Activated naive CD4-positive, alpha-beta T cell treated with anti-CD3 and anti-CD28 coated beads, Interleukin-2, amount 50 U/mL, for 24 hours (primary cell): ENCODE measurements around the gene NKX2-2.

Experiments used
- H3K27ac Mint-ChIP-seq: one replicate; pipeline ENCODE4 v1.8.0; 2021; ENCODE audit warnings: mild to moderate bottlenecking, mixed read lengths
- H3K27me3 Mint-ChIP-seq: one replicate; pipeline ENCODE4 v1.8.0; 2021; ENCODE audit warnings: mixed read lengths
- H3K36me3 Mint-ChIP-seq: one replicate; pipeline ENCODE4 v1.8.0; 2021; ENCODE audit warnings: mixed read lengths
- H3K4me1 Mint-ChIP-seq: one replicate; pipeline ENCODE4 v1.8.0; 2021; ENCODE audit warnings: mixed read lengths
- H3K4me3 Mint-ChIP-seq: one replicate; pipeline ENCODE4 v1.8.0; 2021; ENCODE audit warnings: mild to moderate bottlenecking, mixed read lengths
- H3K9me3 Mint-ChIP-seq: one replicate; pipeline ENCODE4 v1.8.0; 2021; ENCODE audit warnings: mixed read lengths

NKX2-2 gene

DNA sequence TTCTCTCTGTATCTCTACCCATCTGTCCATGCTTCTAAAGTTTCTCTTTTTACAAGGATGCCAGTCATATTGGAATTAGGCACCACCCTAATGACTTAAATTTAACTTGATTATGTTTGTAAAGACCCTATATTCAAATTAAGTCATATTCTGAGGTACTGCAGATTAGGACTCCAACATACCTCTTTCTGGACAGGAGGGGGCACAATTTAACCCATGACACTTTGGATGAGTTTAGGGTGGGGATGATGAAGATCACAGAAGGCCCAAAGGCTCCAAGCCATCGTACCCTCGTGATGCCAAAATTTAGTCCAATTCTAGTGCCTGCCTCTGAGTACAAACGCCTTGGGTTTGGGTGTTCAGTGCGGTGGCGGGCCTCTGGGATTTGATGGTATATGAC, 15.0 kb upstream of the NKX2-2 start:
- no peak overlapping the region for H3K4me3 Mint-ChIP-seq

GRCh38 chr20:21527908-21528307, 14.0 kb upstream of the NKX2-2 start:
- no peaks in the 10 kb centered on the region for H3K36me3 Mint-ChIP-seq
- H3K4me3 Mint-ChIP-seq, result no peak overlapping the region
- H3K9me3 Mint-ChIP-seq, result no peaks in the 10 kb centered on the region
- H3K27ac Mint-ChIP-seq, result no peak overlapping the region
- H3K4me1 Mint-ChIP-seq, result peaks cover 16% of the 10 kb centered on the region
- peaks cover 43% of the 10 kb centered on the region for H3K27me3 Mint-ChIP-seq

More for the DNA sequence above, 15.0 kb upstream of the NKX2-2 start:
- Mint-ChIP-seq H3K27ac (no peak overlapping the region), H3K9me3 (no peaks in the 10 kb centered on the region), H3K36me3 (no peaks in the 10 kb centered on the region), H3K4me1 (peaks cover 7% of the 10 kb centered on the region), H3K27me3 (peaks cover 35% of the 10 kb centered on the region)

GRCh38 chr20:21526776-21527175, 12.9 kb upstream of the NKX2-2 start:
- Mint-ChIP-seq H3K36me3 (no peaks in the 10 kb centered on the region), H3K27me3 (peaks cover 42% of the 10 kb centered on the region), H3K4me3 (no peak overlapping the region), H3K9me3 (no peaks in the 10 kb centered on the region), H3K4me1 (peaks cover 18% of the 10 kb centered on the region), H3K27ac (no peak overlapping the region)

GRCh38 chr20:21523895-21524294, 10.0 kb upstream of the NKX2-2 start:
- Mint-ChIP-seq H3K27ac (peak overlapping the region; percentile 38), H3K4me3 (no peak overlapping the region), H3K27me3 (peaks cover 62% of the 10 kb centered on the region), H3K4me1 (peaks cover 30% of the 10 kb centered on the region), H3K9me3 (no peaks in the 10 kb centered on the region), H3K36me3 (no peaks in the 10 kb centered on the region)

DNA sequence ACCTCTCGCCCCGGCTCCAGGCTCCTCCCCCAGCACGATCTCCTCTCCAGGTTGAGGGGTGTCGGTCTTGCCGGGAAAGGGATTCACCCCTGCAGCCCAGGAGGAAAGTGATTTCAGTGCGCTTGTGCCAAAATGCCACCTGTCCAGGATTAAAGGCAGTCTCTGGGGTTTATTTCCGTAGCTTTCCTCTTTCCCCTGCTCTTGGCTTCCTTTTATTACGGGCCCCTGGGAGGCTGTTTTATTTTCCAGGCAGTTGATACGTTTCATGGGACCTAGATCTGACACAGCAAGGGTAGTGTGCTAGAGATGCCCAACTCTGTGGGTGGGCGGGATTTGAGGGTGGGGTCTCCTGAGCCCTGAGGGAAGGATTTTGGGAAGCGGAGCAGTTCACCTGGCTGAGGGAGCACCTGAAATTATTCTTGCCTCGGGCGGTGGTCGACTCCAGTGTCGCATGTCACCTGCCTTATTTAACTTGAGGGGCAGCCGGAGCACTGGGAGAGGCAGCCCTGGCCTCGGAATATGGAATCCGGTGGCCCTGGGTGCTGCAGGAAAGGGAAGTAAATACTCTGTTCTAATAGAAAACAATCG, 9.5 kb upstream of the NKX2-2 start:
- peaks cover 31% of the 10 kb centered on the region for H3K4me1 Mint-ChIP-seq
- H3K36me3 Mint-ChIP-seq, result no peaks in the 10 kb centered on the region
- H3K27ac Mint-ChIP-seq, result no peak overlapping the region
- peak overlapping the region; percentile 40 for H3K4me3 Mint-ChIP-seq
- H3K27me3 Mint-ChIP-seq, result peaks cover 62% of the 10 kb centered on the region
- no peaks in the 10 kb centered on the region for H3K9me3 Mint-ChIP-seq

DNA sequence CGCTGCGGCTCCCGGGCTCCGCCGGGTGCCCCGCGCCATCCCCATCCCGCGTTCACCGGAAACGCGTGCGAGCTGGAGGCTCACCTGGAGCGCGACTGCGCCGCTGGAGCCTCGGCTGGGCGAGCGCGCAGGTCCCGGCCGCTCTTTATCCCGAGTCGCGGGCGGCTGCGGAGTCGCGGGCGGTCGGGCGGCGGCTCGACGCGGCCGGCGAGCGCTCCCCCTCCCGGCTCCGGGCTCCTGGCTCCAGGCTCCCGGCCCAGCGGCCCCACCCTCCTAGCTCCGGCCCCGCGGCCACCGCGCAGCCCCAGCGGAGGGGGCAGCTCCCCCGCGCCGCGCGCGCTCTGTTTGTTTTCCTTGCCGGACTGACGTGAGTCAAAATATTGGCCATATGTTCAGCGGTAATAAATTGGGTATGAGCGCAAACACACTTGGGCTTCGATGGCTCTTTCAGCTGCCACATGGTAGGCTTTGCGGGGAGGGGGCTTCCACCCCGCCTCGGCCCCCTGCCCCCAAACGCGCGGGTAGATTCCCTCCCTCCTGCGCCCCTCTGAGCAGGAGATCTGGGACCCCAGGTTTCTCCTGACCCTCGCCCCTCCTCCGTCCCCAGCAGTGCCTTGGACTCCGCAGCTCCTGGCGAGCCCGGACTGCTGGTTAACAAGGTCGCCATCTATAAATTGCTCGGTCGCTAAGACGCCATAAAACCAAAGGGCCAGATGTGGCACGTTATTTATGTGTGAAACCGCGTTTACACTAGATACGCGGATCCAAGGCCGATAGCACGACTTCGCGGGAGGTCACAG, 8.8 kb upstream of the NKX2-2 start:
- Mint-ChIP-seq H3K4me1 (peaks cover 38% of the 10 kb centered on the region), H3K27ac (no peak overlapping the region), H3K36me3 (no peaks in the 10 kb centered on the region), H3K9me3 (no peaks in the 10 kb centered on the region), H3K27me3 (peaks cover 68% of the 10 kb centered on the region), H3K4me3 (peak overlapping the region; percentile 40)

- H3K4me1 Mint-ChIP-seq, result peaks cover 44% of the 10 kb centered on the region
- H3K27me3 Mint-ChIP-seq, result peaks cover 72% of the 10 kb centered on the region
- no peaks in the 10 kb centered on the region for H3K9me3 Mint-ChIP-seq
- H3K36me3 Mint-ChIP-seq, result no peaks in the 10 kb centered on the region
- no peak overlapping the region for H3K4me3 Mint-ChIP-seq
- H3K27ac Mint-ChIP-seq, result peak overlapping the region; percentile 41
Measured at GRCh38 chr20:21521596-21522480, 8.0 kb upstream of the NKX2-2 start.

DNA sequence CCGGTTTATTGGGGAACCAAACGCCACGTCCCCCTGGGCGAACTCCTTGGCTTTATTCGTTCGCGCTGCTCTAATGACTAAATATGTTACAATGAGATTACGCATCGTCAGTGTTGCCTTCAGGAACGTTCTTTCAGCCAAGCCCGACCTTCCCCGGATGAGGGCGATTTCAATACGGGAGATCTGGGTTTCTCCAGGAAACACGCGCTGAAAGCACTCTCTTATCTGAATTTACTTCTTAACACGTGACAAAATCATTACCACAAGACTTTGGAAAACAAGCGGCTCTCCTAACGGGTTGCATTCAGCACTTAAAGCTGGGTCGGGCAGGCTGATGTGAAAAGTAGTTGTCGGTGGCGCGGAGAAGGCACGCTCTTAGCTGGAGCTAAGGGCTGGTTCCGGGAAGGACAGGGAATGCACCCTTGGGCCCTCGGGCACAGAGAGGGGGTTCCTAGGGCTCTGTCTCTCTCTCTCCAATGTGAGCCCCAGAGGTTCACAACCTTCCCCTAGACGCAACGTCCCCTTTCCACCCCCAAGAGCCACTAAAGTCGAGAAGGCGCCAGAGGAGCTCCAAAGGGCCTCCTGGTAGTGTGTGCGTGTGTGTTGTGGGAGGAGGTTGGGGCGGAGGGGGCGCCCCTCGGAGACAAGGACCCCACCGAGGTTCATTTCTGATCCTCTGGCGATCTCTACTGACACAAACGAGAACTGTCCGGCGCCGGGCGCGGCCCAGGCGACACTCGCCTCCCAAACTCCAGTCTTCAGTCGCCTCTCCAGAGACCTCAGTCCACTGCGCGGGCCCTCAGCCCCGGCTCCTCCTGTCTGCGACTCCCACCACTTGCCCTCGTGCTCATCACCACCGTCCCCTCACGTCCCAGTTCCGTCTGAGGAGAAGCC, 7.1 kb upstream of the NKX2-2 start:
- peaks cover 74% of the 10 kb centered on the region for H3K27me3 Mint-ChIP-seq
- H3K9me3 Mint-ChIP-seq, result no peaks in the 10 kb centered on the region
- H3K4me1 Mint-ChIP-seq, result peaks cover 53% of the 10 kb centered on the region
- peak overlapping the region; percentile 71 for H3K27ac Mint-ChIP-seq
- no peaks in the 10 kb centered on the region for H3K36me3 Mint-ChIP-seq
- H3K4me3 Mint-ChIP-seq, result peak overlapping the region; percentile 45

- Mint-ChIP-seq H3K9me3 (no peaks in the 10 kb centered on the region), H3K4me3 (no peak overlapping the region), H3K27ac (no peak overlapping the region), H3K27me3 (peaks cover 65% of the 10 kb centered on the region), H3K4me1 (peaks cover 56% of the 10 kb centered on the region), H3K36me3 (no peaks in the 10 kb centered on the region)
Measured at GRCh38 chr20:21519136-21519584, 5.3 kb upstream of the NKX2-2 start.

- Mint-ChIP-seq H3K27ac (peak overlapping the region; percentile 24), H3K36me3 (no peaks in the 10 kb centered on the region), H3K4me1 (peaks cover 53% of the 10 kb centered on the region), H3K9me3 (no peaks in the 10 kb centered on the region), H3K4me3 (no peak overlapping the region), H3K27me3 (peaks cover 60% of the 10 kb centered on the region)
Measured at GRCh38 chr20:21518292-21518991, 4.6 kb upstream of the NKX2-2 start.

- Mint-ChIP-seq H3K4me1 (peaks cover 50% of the 10 kb centered on the region), H3K27ac (peak overlapping the region; percentile 24)
Measured at GRCh38 chr20:21517566-21518277, 3.9 kb upstream of the NKX2-2 start.

DNA sequence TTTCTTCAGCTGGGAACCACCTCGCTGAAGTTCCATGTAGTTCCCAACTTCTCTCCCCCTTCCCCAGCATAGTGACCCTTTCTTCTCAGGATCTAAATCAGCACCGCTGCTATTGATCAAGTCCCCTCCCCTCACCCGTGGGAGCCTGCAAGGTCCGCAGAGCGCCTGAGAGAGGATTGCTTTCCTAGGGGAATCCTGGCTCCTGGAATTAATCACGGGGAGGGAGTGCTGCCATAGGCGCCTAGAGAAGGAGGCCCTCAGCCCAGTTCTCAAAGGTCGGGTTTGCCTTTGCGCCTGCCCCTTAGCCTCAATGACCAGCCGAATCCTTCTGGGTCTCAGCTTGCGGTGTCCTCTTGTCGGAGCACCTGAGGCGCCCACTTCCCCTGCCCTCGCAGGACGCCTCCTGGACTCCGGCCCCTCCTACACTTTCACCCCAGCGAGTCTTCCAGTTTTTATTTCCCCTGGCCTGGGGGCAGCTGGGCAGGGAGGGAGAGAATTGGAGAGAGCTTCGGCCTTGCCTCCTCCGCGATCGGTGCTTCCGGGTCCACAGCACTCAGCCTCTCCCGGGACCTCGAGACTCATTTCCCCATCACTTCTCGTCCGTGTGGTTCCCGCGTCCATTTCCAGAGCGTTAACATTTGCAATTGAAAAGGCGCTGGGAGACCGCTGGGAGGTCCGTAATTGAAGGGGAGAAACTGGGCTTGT, 3.1 kb upstream of the NKX2-2 start:
- H3K36me3 Mint-ChIP-seq, result no peaks in the 10 kb centered on the region
- H3K27ac Mint-ChIP-seq, result no peak overlapping the region
- H3K9me3 Mint-ChIP-seq, result no peaks in the 10 kb centered on the region
- peaks cover 51% of the 10 kb centered on the region for H3K4me1 Mint-ChIP-seq
- peak overlapping the region; percentile 65 for H3K4me3 Mint-ChIP-seq
- peaks cover 60% of the 10 kb centered on the region for H3K27me3 Mint-ChIP-seq

More at GRCh38 chr20:21517566-21518277, 3.9 kb upstream of the NKX2-2 start:
- no peaks in the 10 kb centered on the region for H3K36me3 Mint-ChIP-seq
- H3K9me3 Mint-ChIP-seq, result no peaks in the 10 kb centered on the region
- peaks cover 57% of the 10 kb centered on the region for H3K27me3 Mint-ChIP-seq
- H3K4me3 Mint-ChIP-seq, result peak overlapping the region; percentile 65

GRCh38 chr20:21516180-21516567, 2.3 kb upstream of the NKX2-2 start:
- H3K9me3 Mint-ChIP-seq, result no peaks in the 10 kb centered on the region
- peaks cover 55% of the 10 kb centered on the region for H3K4me1 Mint-ChIP-seq
- H3K27me3 Mint-ChIP-seq, result peaks cover 61% of the 10 kb centered on the region
- H3K4me3 Mint-ChIP-seq, result peak overlapping the region; percentile 43
- H3K36me3 Mint-ChIP-seq, result no peaks in the 10 kb centered on the region
- peak overlapping the region; percentile 13 for H3K27ac Mint-ChIP-seq
